Stimulated activated CD8-positive, alpha-beta memory T cell treated with anti-CD3 and anti-CD28 coated beads, Interleukin-15, amount 100 ng/mL, for 48 hours (primary cell): ENCODE results near the gene SLC38A6.

Source experiments
- DNase-seq, 2 donors: peaks; one replicate each; pipeline ENCODE4 v3.0.0-alpha.2; 2020; ENCODE audit warnings: low read depth in 2 of 2

SLC38A6 gene

DNA sequence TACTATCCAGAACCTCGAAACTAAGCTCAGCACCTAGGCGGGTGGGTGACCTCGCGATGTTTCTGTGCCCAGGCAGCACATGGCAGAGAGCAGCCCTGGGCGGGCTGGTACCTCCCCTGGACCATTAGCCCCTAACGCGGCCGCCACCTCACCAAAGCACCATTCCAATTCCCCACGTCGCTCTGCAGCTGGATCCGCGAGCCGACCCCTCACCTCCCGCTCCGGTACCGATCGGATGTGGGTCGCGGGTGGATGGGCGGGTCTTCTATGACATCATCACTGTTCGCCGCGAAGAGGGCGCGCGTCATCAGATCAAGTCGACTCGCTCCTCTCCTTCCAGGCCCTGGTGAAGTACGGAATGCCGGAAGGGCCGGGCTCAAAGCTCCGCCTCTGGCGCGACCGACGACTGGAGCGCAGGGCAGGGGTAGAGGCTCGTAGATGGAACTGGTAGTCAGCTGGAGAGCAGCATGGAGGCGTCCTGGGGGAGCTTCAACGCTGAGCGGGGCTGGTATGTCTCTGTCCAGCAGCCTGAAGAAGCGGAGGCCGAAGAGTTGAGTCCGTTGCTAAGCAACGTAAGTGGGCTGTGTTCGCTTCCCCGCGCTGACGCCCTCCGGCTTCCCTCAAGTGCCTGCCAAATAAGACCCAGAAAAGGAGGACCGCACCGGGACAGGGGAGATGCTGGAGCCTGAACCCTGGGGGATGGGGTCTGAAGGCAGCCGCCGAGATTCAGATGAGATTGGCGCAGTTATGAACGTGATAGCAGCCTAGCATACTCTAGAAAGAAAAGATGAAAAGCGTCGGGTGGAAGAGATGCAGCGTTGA, at the start of gene SLC38A6, which contains the start of gene TRMT5:
TSS of gene SLC38A6 (plus strand) at position 435 of the 822 bp plus-strand sequence. CDS start at position 468, 33 bp downstream.
TSS of gene TRMT5 (minus strand) at position 269 of the 822 bp plus-strand sequence. CDS start at position 163, 106 bp downstream.
- peak; percentile 82 to 83 for DNase-seq

DNA sequence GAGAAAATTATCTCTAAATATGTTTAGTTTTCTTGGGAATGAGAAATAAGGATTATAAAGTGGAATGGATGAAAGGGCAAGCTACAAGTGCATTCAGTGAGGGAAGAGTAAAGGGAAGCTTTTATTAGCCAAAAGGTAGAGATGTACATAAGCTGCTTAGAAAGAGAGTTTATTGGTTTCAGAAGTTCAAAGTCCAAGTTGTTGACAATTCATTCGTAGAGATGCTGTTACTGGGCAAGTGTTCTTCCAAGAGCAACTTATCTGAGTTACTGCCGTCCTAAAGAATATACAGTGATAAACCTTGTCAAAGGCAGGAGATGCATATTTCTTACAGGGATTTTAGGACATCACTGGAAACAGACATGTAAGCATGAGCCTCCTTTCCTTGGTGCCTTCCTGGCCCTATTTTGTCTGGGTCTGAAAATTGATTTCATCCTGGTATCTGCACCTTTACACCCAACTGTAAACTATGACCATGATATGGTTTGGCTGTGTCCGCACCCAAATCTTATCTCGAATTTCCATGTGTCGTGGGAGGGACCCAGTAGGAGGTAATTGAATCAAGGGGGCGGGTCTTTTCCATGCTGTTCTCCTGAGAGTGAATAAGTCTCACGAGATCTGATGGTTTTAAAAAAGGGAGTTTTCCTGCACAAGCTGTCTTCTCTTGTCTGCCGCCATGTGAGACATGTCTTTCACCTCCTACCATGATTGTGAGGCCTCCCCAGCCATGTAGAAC, 47.0 kb upstream of the SLC38A6 start:
- no peak for DNase-seq

GRCh38 chr14:60935319-60935718, 45.7 kb upstream of the SLC38A6 start:
- no peak for DNase-seq

DNA sequence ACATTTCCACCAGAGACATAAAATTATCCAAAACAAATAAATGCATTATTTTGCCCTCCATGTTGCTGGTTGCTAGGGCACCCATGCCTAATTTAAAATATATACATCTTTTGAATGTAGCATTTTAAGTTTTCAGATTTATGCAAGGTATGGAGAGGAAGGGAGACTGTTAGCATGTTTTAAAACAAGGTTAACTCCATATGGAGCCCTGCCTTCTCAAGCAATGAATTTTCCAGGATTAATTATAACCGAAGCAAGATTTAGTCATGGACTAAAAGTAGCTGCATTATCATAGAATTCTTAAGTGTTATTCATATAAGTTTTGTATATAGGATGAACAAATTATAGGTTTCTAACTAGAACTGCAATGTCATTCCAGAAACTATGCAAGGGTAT, 37.4 kb upstream of the SLC38A6 start:
- DNase-seq: no peak

GRCh38 chr14:60944204-60944603, 36.8 kb upstream of the SLC38A6 start:
- DNase-seq: no peak

- DNase-seq: no peak
Measured at GRCh38 chr14:60945984-60946383, 35.1 kb upstream of the SLC38A6 start.

GRCh38 chr14:60946773-60947172, 34.3 kb upstream of the SLC38A6 start:
- no peak for DNase-seq

DNA sequence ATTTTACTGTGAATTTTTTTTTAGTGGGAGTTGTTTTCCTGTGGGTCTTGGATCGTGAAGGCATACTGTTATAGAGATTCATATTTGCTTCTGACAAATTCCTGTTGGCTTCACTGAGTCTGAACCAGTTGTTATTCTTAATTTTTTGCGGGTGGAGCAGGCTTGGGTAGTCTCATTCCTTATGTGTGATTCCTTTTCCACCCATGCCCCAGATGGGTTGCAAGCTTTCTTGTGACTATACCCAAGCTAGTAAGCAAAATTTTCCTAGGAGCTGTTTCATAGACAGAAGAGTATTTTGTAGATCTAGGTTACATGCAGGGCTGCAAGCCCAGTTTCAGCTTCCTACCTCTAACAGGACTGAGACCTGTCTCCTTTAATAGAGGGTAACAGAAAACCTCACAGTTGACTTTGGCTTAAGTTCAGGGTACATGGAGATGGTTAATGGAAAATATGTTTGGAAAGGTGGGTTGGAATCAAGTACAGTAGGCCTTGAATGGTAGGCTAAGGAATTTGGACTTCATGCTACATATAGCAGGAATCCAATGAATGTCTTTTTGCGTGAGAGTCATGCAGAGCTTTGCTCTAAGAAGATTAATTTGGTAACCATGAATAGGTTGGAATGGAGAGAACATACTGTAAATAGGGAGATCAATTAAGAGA, 29.1 kb upstream of the SLC38A6 start:
- DNase-seq: no peak

DNA sequence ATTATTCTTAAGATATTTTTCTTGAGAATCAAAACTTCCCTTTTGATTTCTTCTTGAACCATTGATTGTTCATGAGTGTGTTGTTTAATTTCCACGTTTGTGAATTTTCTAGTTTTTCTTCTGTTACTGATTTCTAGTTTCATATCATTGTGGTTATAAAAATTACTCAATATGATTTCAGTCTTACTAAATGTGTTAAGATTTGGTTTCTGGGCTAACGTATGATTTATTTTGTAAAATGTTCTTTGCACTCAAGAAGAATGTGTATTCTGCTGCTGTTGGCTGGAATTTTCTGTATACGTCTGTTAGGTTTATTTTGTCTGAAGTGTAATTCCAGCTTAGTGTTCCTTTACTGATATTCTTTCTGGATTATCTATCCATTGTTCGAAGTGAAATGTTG, 24.8 kb upstream of the SLC38A6 start:
- DNase-seq: no peak

DNA sequence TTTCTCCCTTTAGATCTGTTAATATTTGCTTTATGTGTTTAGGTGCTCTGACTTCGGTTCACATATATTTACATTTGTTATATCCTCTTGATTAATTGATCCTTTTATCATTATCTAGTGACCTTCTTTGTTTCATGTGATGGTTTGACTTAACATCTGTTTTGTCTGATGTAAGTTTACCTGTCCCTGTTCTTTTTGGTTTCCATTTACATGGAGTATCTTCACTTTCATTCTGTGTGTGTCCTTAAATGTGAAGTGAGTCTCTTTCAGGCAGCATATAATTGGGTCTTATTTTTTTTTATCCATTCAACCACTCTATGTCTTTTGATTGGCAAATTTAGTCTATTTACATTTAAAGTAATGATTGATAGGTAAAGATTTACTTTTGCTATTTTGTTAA, 24.4 kb upstream of the SLC38A6 start:
- DNase-seq: no peak

GRCh38 chr14:60958146-60958545, 22.9 kb upstream of the SLC38A6 start:
- DNase-seq: no peak

- DNase-seq: no peak
Measured at GRCh38 chr14:60963761-60964160, 17.3 kb upstream of the SLC38A6 start.

GRCh38 chr14:60964904-60965303, 16.1 kb upstream of the SLC38A6 start:
- no peak for DNase-seq

DNA sequence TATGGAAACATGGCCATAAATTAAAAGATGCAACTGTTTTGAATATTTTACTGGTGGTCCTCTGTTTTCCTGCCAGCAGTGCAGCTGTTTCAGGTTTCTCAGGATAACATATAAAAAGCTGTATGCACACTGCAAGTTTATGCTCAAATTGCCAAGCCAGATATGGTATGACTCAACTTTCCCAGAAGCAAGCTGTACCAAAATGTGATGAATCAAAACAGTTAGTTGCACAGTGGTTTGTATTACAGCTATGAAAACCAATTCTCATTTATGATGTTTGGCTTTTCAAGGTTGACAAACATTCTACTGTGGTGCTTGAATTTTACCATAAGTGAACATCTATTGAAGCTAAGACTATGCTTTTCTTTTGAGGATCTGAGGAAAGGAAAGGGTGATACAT, 15.6 kb upstream of the SLC38A6 start:
- no peak for DNase-seq

- no peak for DNase-seq
Measured at GRCh38 chr14:60968099-60968498, 12.9 kb upstream of the SLC38A6 start.

- no peak for DNase-seq
Measured at GRCh38 chr14:60968671-60969070, 12.4 kb upstream of the SLC38A6 start.

GRCh38 chr14:60970146-60970545, 10.9 kb upstream of the SLC38A6 start:
- no peak for DNase-seq

- DNase-seq: no peak
Measured at GRCh38 chr14:60971271-60971670, 9.8 kb upstream of the SLC38A6 start.

GRCh38 chr14:60972295-60972694, 8.8 kb upstream of the SLC38A6 start:
- DNase-seq: no peak

DNA sequence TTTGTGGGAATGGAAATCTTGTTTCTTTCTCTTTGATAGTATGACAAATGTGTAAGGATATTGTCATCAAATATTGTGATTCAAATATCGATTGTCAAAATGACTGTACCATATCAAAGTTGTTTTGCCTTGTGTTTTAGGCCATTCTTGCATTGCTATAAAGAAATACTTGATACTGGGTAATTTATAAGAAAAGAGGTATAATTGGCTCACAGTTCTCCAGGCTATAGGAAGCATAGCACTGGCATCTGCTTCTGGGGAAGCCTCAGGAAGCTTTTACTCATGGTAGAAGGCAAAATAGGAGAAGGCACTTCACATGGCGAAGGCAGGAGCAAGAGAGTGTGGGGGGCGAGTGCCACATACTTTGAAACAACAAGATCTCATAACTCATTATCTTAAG, 8.0 kb upstream of the SLC38A6 start:
- no peak for DNase-seq

- no peak for DNase-seq
Measured at GRCh38 chr14:60974090-60974651, 6.9 kb upstream of the SLC38A6 start.

GRCh38 chr14:60975551-60975950, 5.5 kb upstream of the SLC38A6 start:
- no peak for DNase-seq
